ENCODE results near the gene MSANTD1.

MSANTD1 gene

DNA sequence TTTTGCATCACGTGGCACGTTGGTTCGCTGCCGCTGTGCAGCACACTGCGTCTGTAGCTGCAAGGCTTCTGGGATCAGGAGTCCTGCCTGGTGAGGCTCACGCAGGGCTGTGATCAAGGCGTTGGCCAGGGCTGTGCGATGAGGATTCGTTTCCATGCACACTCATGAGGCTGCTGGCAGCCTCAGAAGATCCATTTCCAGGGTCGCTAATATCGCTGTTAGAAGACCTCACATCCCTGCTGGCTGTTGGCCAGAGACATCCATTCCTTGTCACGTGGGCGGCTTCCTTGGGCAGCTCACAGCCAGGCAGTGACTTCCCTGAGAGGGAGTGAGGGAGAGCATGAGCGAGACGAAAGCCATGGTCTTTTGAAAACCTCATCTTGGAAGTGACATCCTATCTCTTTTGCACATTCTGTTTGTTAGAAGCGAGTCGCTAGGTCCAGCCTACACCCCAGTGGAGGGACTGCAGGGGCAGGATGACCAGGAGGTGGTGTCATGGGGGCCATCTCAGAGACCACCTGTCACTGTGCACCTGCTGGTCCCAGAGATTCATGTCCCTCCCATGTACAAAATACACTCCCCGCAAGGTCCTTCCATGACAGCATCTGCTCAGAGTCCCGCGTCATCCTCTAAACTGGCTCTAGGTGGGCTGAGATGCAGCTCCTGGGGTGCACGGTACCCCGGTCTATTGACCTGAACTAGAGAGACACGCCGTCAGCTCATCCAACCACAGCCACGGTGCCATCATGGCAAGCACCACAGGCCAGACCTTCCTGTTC lies 56.1 kb downstream of the MSANTD1 start:
- DNase-seq: no peak

- no peak for DNase-seq
These were observed 56.8 kb downstream of the MSANTD1 start for GRCh38 chr4:3305610-3306371.
